T-cell (primary cell): ENCODE measurements around the gene KIAA0319L. TPM values are rescaled to one million over a fixed set of nuclear protein-coding genes. Genes with fewer than 3 reads are reported as not detected.

ENCODE experiments used
- ATAC-seq, 4 experiments: fragments of 200-7000 bp in 3 of 4; fragments of 150-1000 bp in 1 of 4; cut with Tn5 transposase; replicated peaks in 1 of 4; 1 replicate in 3 of 4; 2 replicates in 1 of 4; pipeline ENCODE4 v1.10.0; 2021; ENCODE audit warnings: moderate library complexity in 3 of 4, mild to moderate bottlenecking in 2 of 4, moderate number of reproducible peaks in 1 of 4
- CTCF ChIA-PET, 2 donors: fragments of 300-600 bp; sonication (Branson Sonifier 250); formaldehyde crosslinking; loops; one replicate each; lab custom pipeline; 2022; ENCODE audit warnings: antibody characterized with exemption in 2 of 2; lab: Charles Lee
- POLR2A ChIA-PET, 2 donors: fragments of 300-600 bp; sonication (Branson Sonifier 250); formaldehyde crosslinking; loops; one replicate each; lab custom pipeline; 2022; ENCODE audit warnings: antibody characterized with exemption in 2 of 2; lab: Charles Lee
- DNase-seq, 35 experiments: peaks; one replicate each; pipeline versions ENCODE4 v3.0.0 to v3.0.0-alpha.2; 2013 to 2023
- H3K27ac ChIP-seq: one replicate; pipeline ENCODE4 v1.5.1; 2013; ENCODE audit warnings: low read length
- H3K27me3 ChIP-seq, 2 experiments: replicated peaks in 1 of 2; 1 replicate in 1 of 2; 2 replicates in 1 of 2; pipeline versions ENCODE4 v1.6.1 to v1.7.0; 2013; ENCODE audit warnings: low read length in 1 of 2, mixed read lengths in 1 of 2; ENCODE audit not compliant: control insufficient read depth in 2 of 2, insufficient read depth in 2 of 2; ENCODE audit errors: extremely low read depth in 1 of 2
- H3K36me3 ChIP-seq, 2 donors: 1 replicate in 1 of 2; 2 replicates in 1 of 2; pipeline versions ENCODE4 v1.6.1 to v1.7.0; 2013; ENCODE audit warnings: low read length in 1 of 2; ENCODE audit not compliant: control insufficient read depth in 2 of 2, insufficient read depth in 1 of 2; ENCODE audit errors: extremely low read depth in 1 of 2
- H3K4me1 ChIP-seq, 2 experiments: 1 replicate in 1 of 2; 2 replicates in 1 of 2; pipeline versions ENCODE4 v1.6.1 to v1.7.0; 2013; ENCODE audit warnings: low read length in 2 of 2, mixed read lengths in 1 of 2; ENCODE audit not compliant: insufficient read depth in 2 of 2, control insufficient read depth in 1 of 2; ENCODE audit errors: extremely low read depth in 1 of 2
- H3K4me3 ChIP-seq, 2 donors: 1 replicate in 1 of 2; 2 replicates in 1 of 2; pipeline versions ENCODE4 v1.5.1 to v1.7.0; 2013; ENCODE audit warnings: mild to moderate bottlenecking in 2 of 2, low read length in 1 of 2, moderate library complexity in 1 of 2; ENCODE audit not compliant: control insufficient read depth in 1 of 2; ENCODE audit errors: extremely low read depth in 1 of 2
- H3K9me3 ChIP-seq: 2 replicates; pipeline ENCODE4 v1.7.0; 2013
- H3K27ac Mint-ChIP-seq, 2 donors: one replicate each; pipeline ENCODE4 v1.8.0; 2020 to 2021; ENCODE audit warnings: mild to moderate bottlenecking in 2 of 2, mixed read lengths in 2 of 2
- H3K27me3 Mint-ChIP-seq, 2 donors: one replicate each; pipeline ENCODE4 v1.8.0; 2021 to 2022; ENCODE audit warnings: mixed read lengths in 2 of 2
- H3K36me3 Mint-ChIP-seq: one replicate; pipeline ENCODE4 v1.8.0; 2021; ENCODE audit warnings: mixed read lengths
- H3K4me1 Mint-ChIP-seq, 3 donors: one replicate each; pipeline ENCODE4 v1.8.0; 2020 to 2022; ENCODE audit warnings: mixed read lengths in 3 of 3, mild to moderate bottlenecking in 1 of 3
- H3K4me3 Mint-ChIP-seq, 3 donors: one replicate each; pipeline ENCODE4 v1.8.0; 2020 to 2022; ENCODE audit warnings: mild to moderate bottlenecking in 3 of 3, mixed read lengths in 3 of 3, moderate library complexity in 3 of 3
- H3K9me3 Mint-ChIP-seq, 3 donors: one replicate each; pipeline ENCODE4 v1.8.0; 2020 to 2022; ENCODE audit warnings: mixed read lengths in 3 of 3
- WGBS: methylation state at CpG from one replicate; pipeline ENCODE4 v1.1.5; 2013; ENCODE audit warnings: missing lambda C conversion rate; ENCODE audit not compliant: insufficient coverage; 5-methylcytosine and 5-hydroxymethylcytosine counted together
- total RNA-seq, 35 experiments: library from RNA in 6 of 35; stranded (reverse) in 6 of 35; fragments of 120-200 nt in 1 of 35; gene quantifications; one replicate each; pipeline versions ENCODE4 v1.2.1 to v1.2.4 and lab custom pipeline; 2013 to 2026

The KIAA0319L gene
- total RNA-seq, 5 donors from 2014 or later (not counting 1 experiment from before 2014, with no cell fraction given) = 60.8 to 73.7 (median 63.7) TPM

GRCh38 chr1:35591211-35591610 is 34.0 kb upstream of the KIAA0319L start:
- no peaks in the 10 kb centered on the region for H3K27me3 ChIP-seq
- H3K36me3 ChIP-seq = peaks cover 0 to 3% of the 10 kb centered on the region in 2 donors
- H3K9me3 ChIP-seq = no peaks in the 10 kb centered on the region
- no peaks in the 10 kb centered on the region for H3K9me3 Mint-ChIP-seq
- ATAC-seq (no peak), DNase-seq (no peak)
- H3K4me1 Mint-ChIP-seq = peaks cover 0 to 13% (median 10%) of the 10 kb centered on the region in 3 donors
- ChIA-PET CTCF (no interaction called here), POLR2A (no interaction called here)
- H3K36me3 Mint-ChIP-seq = peaks cover 6% of the 10 kb centered on the region
- H3K4me1 ChIP-seq = peaks cover 0 to 10% of the 10 kb centered on the region in 2 experiments
- H3K4me3 ChIP-seq = no peak overlapping the region
- H3K27ac Mint-ChIP-seq = no peak overlapping the region
- 93% methylated on average over 4 of the region's 8 CpGs for WGBS
- H3K4me3 Mint-ChIP-seq = no peak overlapping the region
- no peaks in the 10 kb centered on the region for H3K27me3 Mint-ChIP-seq
- no peak overlapping the region for H3K27ac ChIP-seq

GRCh38 chr1:35590476-35591040 is 33.4 kb upstream of the KIAA0319L start:
- no peak overlapping the region for H3K27ac Mint-ChIP-seq
- peaks cover 4% of the 10 kb centered on the region for H3K36me3 Mint-ChIP-seq

GRCh38 chr1:35589516-35590427 is 32.6 kb upstream of the KIAA0319L start:
- no peak for DNase-seq
- Histone ChIP-seq H3K27me3 (no peaks in the 10 kb centered on the region), H3K4me3 (no peak overlapping the region), H3K27ac (no peak overlapping the region), H3K36me3 (peaks cover 0 to 3% of the 10 kb centered on the region in 2 donors), H3K4me1 (peaks cover 0 to 10% of the 10 kb centered on the region in 2 experiments), H3K9me3 (no peaks in the 10 kb centered on the region)
- no peak for ATAC-seq
- POLR2A ChIA-PET = no interaction called here
- no peak overlapping the region for H3K4me3 Mint-ChIP-seq
- no peaks in the 10 kb centered on the region for H3K27me3 Mint-ChIP-seq
- no peaks in the 10 kb centered on the region for H3K9me3 Mint-ChIP-seq
- 95% methylated on average over 13 of the region's 15 CpGs for WGBS
- CTCF ChIA-PET = no interaction called here
- no peak overlapping the region for H3K27ac Mint-ChIP-seq
- H3K4me1 Mint-ChIP-seq = peaks cover 0 to 13% (median 10%) of the 10 kb centered on the region in 3 donors
- H3K36me3 Mint-ChIP-seq = peaks cover 4% of the 10 kb centered on the region

More at GRCh38 chr1:35590476-35591040, 33.4 kb upstream of the KIAA0319L start:
- H3K4me1 ChIP-seq = peaks cover 0 to 10% of the 10 kb centered on the region in 2 experiments
- peaks cover 0 to 13% (median 10%) of the 10 kb centered on the region in 3 donors for H3K4me1 Mint-ChIP-seq
- no peaks in the 10 kb centered on the region for H3K27me3 Mint-ChIP-seq
- no peaks in the 10 kb centered on the region for H3K9me3 Mint-ChIP-seq
- H3K4me3 ChIP-seq = no peak overlapping the region
- 96% methylated on average over 16 of the region's 25 CpGs for WGBS
- DNase-seq = no peak
- POLR2A ChIA-PET = no interaction called here
- no peak overlapping the region for H3K4me3 Mint-ChIP-seq
- H3K36me3 ChIP-seq = peaks cover 0 to 3% of the 10 kb centered on the region in 2 donors
- H3K9me3 ChIP-seq = no peaks in the 10 kb centered on the region
- CTCF ChIA-PET = no interaction called here
- no peak overlapping the region for H3K27ac ChIP-seq
- H3K27me3 ChIP-seq = no peaks in the 10 kb centered on the region
- ATAC-seq = no peak

GRCh38 chr1:35588197-35588910 is 31.2 kb upstream of the KIAA0319L start:
- CTCF ChIA-PET = no interaction called here
- Mint-ChIP-seq H3K36me3 (peaks cover 4% of the 10 kb centered on the region), H3K27ac (no peak overlapping the region), H3K27me3 (no peaks in the 10 kb centered on the region), H3K9me3 (no peaks in the 10 kb centered on the region), H3K4me3 (no peak overlapping the region), H3K4me1 (peaks cover 0 to 10% (median 4%) of the 10 kb centered on the region in 3 donors)
- H3K27ac ChIP-seq = no peak overlapping the region
- H3K27me3 ChIP-seq = no peaks in the 10 kb centered on the region
- WGBS = 96% methylated on average over 14 of the region's 21 CpGs
- no peaks in the 10 kb centered on the region for H3K9me3 ChIP-seq
- peaks cover 0 to 3% of the 10 kb centered on the region in 2 donors for H3K36me3 ChIP-seq
- no peak for ATAC-seq
- peaks cover 0 to 10% of the 10 kb centered on the region in 2 experiments for H3K4me1 ChIP-seq
- DNase-seq = no peak
- POLR2A ChIA-PET = no interaction called here
- no peak overlapping the region for H3K4me3 ChIP-seq

GRCh38 chr1:35587736-35588135 is 30.5 kb upstream of the KIAA0319L start:
- no peaks in the 10 kb centered on the region for H3K27me3 Mint-ChIP-seq

GRCh38 chr1:35586808-35587207 is 29.6 kb upstream of the KIAA0319L start:
- WGBS = 80% methylated on average over 2 of the region's 7 CpGs
- no peaks in the 10 kb centered on the region for H3K9me3 Mint-ChIP-seq
- no peaks in the 10 kb centered on the region for H3K27me3 Mint-ChIP-seq
- H3K4me3 ChIP-seq = no peak overlapping the region
- no peaks in the 10 kb centered on the region for H3K4me1 ChIP-seq
- H3K27ac ChIP-seq = no peak overlapping the region
- peaks cover 4% of the 10 kb centered on the region for H3K36me3 Mint-ChIP-seq
- CTCF ChIA-PET = interaction anchor here in 1 of 2 donors (0.7 kb wide), 1 partner anchor 975 kb away, joined by 10 read pairs; no protein-coding TSS in a partner anchor
- H3K27ac Mint-ChIP-seq = no peak overlapping the region
- DNase-seq (no peak), ATAC-seq (no peak)
- no peak overlapping the region for H3K4me3 Mint-ChIP-seq
- H3K4me1 Mint-ChIP-seq = peaks cover 0 to 2% (median 0%) of the 10 kb centered on the region in 3 donors
- H3K36me3 ChIP-seq = peaks cover 0 to 3% of the 10 kb centered on the region in 2 donors
- no peaks in the 10 kb centered on the region for H3K9me3 ChIP-seq
- POLR2A ChIA-PET = no interaction called here
- no peaks in the 10 kb centered on the region for H3K27me3 ChIP-seq

More at GRCh38 chr1:35587736-35588135, 30.5 kb upstream of the KIAA0319L start:
- ChIA-PET CTCF (interaction anchor here in 1 of 2 donors (0.7 kb wide), 1 partner anchor 974 kb away, joined by 10 read pairs; no protein-coding TSS in a partner anchor), POLR2A (no interaction called here)
- 100% methylated on average over 2 of the region's 6 CpGs for WGBS
- Histone ChIP-seq H3K27me3 (no peaks in the 10 kb centered on the region), H3K4me3 (no peak overlapping the region), H3K9me3 (no peaks in the 10 kb centered on the region), H3K36me3 (peaks cover 0 to 3% of the 10 kb centered on the region in 2 donors), H3K27ac (no peak overlapping the region), H3K4me1 (peaks cover 0 to 4% of the 10 kb centered on the region in 2 experiments)
- peaks cover 4% of the 10 kb centered on the region for H3K36me3 Mint-ChIP-seq
- H3K27ac Mint-ChIP-seq = no peak overlapping the region
- no peak overlapping the region for H3K4me3 Mint-ChIP-seq
- DNase-seq (no peak), ATAC-seq (no peak)
- H3K4me1 Mint-ChIP-seq = peaks cover 0 to 5% (median under 1%) of the 10 kb centered on the region in 3 donors
- H3K9me3 Mint-ChIP-seq = no peaks in the 10 kb centered on the region
